Suprapubic skin (tissue), 4 donors: ENCODE data around the gene DUSP1.

Source experiments
- EP300 ChIP-seq: sonication (generic); formaldehyde crosslinking; IDR thresholded peaks from one replicate; pipeline ENCODE4 v1.6.1; 2017; ENCODE audit warnings: antibody characterized with exemption
- POLR2AphosphoS5 ChIP-seq, 3 donors: sonication (generic); formaldehyde crosslinking; IDR thresholded peaks; one replicate each; pipeline ENCODE4 v1.6.1; 2017; ENCODE audit warnings: antibody characterized with exemption in 3 of 3
- TF ChIP-seq, protein P1 (sequence below), 2 donors: fragments of 200-600 bp in 1 of 2; fragments of 450-650 bp in 1 of 2; sonication (generic) in 1 of 2; IDR thresholded peaks; one replicate each; pipeline ENCODE4 v1.5.1; 2016 to 2019; ENCODE audit warnings: antibody characterized with exemption in 2 of 2, mild to moderate bottlenecking in 1 of 2, moderate library complexity in 1 of 2

DNA sequence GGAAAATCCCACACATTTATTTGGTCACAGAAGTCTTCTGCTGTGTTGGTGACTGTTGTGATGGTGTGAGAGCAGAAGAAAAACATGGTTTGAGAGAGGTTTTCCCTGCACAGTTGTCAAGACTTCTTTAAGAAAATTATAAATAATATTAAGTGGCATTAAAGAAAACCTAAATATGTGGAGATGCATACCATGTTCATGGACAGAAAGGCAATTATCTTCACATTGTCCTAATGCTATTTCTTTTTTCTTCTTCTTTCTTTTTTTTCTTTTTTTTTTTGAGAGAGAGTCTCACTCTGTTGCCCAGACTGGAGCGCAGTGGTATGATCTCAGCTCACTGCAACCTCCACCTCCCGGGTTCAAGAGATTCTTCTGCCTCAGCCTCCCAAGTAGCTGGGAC lies 38.8 kb upstream of the DUSP1 start:
- TF ChIP-seq POLR2AphosphoS5 (IDR thresholded peaks at IDR 0.05) = no peak
- no peak for TF ChIP-seq EP300
- TF ChIP-seq, protein P1, sequence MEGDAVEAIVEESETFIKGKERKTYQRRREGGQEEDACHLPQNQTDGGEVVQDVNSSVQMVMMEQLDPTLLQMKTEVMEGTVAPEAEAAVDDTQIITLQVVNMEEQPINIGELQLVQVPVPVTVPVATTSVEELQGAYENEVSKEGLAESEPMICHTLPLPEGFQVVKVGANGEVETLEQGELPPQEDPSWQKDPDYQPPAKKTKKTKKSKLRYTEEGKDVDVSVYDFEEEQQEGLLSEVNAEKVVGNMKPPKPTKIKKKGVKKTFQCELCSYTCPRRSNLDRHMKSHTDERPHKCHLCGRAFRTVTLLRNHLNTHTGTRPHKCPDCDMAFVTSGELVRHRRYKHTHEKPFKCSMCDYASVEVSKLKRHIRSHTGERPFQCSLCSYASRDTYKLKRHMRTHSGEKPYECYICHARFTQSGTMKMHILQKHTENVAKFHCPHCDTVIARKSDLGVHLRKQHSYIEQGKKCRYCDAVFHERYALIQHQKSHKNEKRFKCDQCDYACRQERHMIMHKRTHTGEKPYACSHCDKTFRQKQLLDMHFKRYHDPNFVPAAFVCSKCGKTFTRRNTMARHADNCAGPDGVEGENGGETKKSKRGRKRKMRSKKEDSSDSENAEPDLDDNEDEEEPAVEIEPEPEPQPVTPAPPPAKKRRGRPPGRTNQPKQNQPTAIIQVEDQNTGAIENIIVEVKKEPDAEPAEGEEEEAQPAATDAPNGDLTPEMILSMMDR (IDR thresholded peaks at IDR 0.05) = no peak
